Activated CD4-positive, alpha-beta T cell treated with anti-CD3 and anti-CD28 coated beads, Interleukin-10, Interleukin-2, amounts not matched to agents 100 ng/mL and 50 ng/mL, durations not matched to agents 16 hours and 8 hours (primary cell): ENCODE data around the gene GPANK1.

Experiments
- DNase-seq: peaks from one replicate; pipeline ENCODE4 v3.0.0-alpha.2; 2020

Gene GPANK1

DNA sequence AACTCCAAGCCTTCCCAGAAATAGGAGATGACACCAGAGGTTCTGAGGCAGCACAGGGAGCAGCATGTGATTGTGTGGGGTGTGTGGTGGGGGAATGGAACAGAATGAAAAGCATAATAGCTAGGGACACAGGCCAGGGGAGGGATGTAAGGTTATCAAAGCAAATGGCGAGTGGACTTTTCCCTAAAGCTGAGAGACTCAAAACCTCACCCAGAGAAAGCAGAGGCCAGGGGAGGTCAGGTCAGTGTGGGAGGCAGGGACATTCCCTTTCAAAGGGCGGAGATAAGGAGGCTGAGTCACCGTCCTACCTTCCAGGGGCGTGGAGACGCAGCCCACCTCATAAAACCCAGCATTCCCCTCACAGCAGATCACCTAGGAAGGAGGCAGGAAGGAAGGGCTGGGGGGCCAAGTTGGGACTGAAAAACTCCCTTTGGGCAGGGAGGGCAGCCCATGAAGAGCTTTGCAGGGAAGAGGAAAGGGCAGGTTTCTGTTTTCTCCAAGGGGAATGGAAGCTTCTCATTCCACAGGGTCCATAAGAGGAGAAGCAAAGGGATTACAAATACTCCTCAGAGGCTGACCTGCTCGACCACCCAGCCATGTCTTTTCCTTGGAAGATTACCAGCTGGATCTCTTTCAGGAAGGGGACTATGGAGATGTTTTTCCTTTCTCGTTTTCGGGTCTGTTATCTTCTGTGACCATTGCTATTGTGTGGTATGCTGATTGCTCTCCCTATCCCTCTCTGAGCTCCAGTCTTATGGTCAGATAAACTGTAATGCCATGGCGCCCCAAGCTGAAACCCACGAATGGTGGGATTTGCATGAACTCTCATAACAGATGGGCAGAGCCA is 25.7 kb upstream of the GPANK1 start:
- DNase-seq: no peak

DNA sequence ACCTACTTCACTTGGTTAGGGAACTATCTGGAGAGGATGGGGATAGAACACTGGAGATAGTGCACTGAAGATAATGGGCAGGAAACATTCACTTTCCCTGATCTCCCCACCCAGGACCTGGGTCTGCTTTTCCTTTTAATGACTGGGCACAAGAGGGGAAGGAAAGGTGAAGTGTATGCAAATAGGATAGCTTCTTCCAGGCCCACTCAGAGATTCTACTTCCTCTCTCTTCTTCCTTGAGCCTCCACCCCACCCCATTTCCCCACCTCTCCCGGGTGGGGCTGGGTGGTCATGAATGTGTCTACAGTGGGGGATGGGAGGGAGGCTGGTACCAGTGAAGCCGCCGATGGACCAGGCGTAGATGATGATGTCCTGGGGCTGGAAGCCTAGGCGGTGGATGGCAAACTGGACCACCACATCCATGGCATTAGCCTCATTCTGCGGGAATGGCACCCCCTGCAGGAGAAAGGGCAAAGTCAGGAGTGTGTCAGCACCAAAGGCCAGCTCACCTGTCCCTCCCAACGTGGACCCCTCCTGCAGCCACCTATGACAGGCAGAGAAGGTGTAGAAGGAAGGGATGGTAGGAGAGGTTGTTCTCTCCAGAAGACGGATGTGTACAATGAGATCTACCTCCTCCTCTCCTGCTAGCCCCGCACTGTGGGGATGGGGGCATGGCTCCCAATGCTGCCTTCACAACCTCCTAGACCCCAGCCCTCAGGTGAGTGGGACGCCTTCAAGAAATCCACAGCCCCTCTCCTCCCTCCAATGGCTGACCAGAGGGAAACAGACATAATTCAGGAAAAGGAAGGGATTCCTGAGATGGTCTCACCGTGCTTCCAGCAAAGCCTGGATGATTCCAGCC is 24.7 kb upstream of the GPANK1 start:
- no peak for DNase-seq

DNA sequence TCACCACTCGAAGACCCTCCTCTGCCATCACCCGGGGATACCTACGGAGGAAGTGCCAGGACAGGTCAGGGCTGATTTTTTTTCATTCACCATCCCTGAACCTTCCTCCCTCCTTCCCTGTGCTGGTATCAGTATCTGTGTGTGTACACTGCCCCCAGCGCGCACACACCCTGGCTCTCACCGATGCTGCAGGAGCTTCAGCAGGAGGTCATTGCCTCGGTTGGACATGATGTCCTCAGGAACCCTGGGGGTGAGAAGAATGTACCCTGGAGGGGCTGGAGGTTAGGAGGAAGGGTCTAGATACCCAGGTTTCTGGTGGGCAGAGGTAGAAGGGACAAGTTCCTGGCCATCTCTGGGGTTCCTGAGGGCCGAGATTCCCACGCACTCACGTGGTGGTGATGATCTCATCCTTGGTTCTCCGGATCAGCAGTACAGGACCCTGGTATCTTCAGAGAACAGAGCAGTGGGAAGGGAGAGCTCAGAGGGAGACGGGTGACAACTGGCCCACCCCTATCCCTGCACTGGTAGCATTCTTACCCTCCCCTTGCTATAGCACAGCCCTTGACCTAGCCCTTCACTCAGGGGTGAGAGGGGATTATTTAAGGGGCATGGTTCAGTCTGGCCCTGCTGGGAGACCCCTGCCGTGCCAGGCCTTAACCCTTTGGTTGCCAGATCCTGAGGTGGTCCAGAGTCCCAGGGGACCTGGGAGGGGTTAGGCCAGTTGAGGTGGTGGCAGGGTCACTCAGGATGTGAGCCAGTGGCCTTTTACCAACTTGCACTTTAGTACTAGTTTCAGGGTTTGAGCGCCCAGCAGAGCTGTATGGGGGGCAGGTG is 23.3 kb upstream of the GPANK1 start:
- DNase-seq: no peak

DNA sequence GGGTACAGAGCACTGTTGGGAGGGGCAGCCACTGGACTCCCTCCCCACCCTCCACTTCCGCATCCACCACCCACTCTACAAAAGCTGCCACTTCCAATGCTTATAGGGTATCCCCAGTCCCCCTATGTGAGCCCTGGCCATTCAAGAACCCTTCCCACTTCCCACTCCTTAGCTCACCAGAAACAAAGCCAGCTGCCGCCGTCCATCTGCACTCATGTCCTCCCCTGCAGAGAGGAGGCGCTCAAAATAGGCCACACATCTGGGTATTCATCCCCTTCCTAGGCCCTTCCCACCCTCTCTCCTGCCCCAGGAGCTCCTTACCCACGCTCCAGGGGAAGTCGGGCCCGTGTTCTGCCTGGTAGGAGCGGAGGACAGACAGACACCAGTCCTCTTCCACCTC is 22.5 kb upstream of the GPANK1 start:
- no peak for DNase-seq

DNA sequence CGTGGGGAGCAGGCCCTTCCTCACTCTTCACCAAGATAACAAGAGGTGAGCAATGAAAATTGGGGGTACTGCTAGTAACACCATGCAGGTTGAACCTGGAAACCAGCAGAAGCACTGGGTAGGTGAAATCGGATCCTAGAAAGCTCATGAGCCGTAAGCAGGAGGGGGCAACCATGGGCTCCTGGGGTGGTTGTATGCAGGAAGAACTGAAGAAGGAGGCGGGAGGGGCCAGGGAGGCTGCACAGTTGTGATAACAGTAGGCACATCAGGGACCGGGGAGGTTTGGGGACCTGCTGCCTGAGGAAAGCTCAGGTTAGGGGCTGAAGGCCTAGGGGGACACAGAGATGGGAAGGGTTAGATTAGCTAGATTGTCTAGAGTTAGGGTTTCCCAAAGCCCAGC is 21.7 kb upstream of the GPANK1 start:
- no peak for DNase-seq

DNA sequence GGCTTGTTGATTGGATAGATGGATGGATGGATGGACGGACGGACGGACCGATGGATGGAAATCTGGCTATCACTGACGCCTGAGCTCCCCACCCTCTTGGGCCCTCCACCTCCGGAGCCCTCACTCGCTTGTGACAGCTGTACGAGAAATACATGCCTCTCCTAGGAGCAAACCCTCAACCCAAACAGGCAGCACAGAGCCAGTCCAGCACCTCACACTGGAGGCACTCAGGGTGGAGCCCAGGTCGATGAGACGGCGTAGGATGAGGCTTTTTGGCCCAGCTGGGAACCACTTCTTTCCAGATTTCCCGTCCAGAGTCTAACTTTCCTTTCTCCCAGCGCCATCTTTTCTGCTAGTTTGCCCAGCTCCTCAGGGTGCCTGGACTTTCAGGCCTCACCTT is 18.8 kb upstream of the GPANK1 start:
- no peak for DNase-seq

DNA sequence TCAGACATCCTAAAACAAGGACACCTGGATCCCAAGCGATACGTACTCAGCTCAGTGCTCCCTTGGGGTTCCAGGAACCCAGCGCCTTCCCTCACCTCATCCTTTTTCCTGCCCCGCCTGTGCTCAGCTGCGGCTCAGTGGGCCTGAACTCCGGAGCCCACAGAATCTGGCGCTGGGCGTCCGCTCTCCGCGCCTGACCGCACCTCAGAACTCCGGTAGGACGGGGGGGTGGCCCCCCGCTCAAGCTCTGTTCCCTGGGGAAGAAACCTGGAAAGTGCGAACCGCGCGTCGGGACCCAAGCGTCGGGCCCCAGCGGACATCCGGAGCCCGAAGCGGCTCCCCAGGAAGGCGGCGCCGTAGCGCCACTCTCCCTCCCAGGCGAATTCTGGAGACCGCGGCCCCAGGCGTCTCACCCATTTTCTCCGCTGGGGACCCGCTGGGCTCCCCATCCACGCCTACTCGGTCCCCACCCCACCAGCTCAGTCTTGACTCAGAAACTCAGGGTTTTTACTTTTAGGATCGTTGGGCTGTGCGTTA is 16.4 kb upstream of the GPANK1 start:
- peak; percentile 55 for DNase-seq

DNA sequence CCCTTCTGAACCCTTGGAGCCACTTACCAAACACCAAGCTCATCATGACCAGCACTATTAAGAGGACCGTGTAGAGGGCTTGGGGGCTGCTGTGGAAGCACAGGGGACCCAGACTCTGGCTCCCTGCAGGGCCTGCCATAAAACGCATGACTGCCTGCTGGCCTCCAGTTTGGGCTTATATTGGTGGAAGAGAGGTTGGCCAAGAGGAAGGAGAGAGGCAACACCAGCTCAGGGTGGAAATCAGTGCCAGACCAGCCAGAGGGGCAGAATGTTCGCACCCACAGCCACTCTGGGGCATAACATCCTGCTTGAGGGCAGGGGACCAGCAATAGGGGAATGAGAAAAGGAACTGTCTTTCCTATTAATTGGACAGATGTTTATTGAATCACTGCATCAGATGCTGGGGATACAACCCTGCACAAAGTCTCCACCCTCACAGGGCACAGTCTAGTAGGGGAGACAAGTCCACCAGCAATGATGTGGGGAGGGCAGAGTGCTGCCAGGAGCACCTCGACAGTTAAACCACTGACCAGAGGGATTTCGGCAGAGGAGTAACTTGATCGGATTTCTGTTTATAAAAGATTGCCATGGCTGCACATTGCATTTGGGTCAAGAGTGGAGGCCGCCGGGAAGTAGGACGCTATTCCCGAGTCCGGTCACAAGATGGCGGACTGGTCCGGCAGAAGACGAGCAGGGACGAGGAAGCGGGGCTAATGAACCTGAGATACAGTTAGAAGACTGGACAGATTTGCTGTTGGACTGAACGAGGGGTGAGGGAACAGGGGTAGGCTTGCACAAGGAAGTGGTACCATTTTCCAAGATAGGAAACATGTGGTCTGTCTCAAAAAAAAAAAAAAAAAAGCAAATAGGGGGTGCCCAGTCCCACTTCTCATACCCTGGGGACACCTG is 15.7 kb upstream of the GPANK1 start, which contains the start of gene LY6G5C:
LY6G5C (minus strand) TSS at position 842 of the 909 bp plus-strand sequence; CDS start at position 148, 694 bp downstream.
- DNase-seq: peak; percentile 79

DNA sequence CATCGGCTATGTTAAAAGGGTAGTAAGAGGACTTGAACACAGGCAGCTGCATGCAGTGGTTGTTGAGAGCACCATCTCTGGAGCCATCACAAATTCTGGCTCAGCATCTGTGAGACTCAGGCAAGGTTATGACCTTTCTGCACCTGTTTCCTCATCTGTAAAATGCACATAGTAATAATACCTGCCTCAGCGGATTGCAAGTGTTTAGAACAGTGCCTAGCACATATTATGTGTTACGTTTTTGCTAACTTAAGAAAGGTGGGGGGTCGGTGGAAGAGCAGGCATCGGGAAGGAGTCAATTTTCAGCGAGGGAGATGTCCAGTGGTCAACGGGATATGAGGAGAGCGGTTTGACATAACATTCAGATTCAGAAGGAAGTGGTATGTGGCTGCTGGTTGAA is 13.2 kb upstream of the GPANK1 start:
- no peak for DNase-seq

DNA sequence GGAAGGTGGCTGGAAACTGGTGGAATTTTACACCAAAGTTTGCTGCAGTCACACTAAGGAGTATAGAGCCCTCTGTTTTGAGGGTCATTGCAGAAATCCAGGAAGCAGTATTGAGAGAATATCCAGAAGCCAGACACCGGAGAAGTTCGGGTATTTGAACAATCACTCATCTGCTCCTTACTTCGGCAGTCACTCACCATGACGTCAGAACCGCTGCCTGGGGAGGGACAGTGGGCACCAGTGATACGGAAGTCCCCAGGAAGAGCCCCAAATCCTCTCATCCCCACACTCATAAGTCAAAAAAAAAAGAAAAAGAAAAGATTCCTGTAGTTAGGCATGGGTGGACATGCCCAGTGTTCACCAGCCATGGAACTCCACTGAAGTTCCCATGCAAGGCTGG is 12.1 kb upstream of the GPANK1 start:
- no peak for DNase-seq

DNA sequence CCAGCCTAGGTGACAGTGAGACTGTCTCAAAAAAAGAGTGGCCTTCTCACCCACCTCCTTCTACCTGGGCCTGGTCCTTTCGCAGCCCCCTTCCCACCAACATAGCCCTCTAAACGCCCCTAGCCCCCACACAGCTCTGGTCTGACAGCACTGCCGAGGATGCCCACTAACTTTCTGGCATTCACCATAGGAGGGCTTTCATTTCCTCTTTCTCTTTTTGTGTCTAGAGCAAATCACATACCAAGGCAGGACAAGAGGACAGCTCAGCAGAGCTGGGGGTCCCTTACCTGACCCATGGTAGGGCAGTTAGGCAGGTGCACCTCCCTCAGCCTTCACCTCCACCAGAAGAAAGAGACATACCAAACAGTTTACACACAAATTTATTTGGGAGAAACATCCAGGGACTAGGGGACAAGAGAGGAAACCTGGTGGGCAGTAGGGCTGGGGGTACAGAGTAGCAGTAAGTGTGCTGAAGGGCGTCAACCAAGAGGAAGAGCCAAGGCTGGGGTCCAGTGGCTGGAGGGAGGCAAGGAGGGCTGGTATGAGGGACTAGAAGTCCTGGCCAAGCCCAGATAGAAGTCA is 11.6 kb upstream of the GPANK1 start:
- DNase-seq: no peak

DNA sequence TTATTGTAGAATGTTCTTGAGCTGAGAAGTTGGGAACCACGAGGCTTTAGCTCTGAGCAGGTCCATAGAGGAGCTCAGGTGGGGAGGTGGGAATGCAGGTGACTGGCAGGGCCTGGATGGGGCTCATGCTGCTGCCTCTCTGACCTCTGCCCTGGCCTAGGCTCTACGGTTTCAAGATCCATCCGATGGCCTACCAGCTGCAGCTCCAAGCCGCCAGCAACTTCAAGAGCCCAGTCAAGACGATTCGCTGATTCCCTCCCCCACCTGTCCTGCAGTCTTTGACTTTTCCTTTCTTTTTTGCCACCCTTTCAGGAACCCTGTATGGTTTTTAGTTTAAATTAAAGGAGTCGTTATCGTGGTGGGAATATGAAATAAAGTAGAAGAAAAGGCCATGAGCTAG is 4.9 kb upstream of the GPANK1 start, which contains the start of gene LY6G5B:
LY6G5B (plus strand) TSS at position 301 of the 400 bp plus-strand sequence. CDS start 975 bp downstream, outside the sequence.
- no peak for DNase-seq

DNA sequence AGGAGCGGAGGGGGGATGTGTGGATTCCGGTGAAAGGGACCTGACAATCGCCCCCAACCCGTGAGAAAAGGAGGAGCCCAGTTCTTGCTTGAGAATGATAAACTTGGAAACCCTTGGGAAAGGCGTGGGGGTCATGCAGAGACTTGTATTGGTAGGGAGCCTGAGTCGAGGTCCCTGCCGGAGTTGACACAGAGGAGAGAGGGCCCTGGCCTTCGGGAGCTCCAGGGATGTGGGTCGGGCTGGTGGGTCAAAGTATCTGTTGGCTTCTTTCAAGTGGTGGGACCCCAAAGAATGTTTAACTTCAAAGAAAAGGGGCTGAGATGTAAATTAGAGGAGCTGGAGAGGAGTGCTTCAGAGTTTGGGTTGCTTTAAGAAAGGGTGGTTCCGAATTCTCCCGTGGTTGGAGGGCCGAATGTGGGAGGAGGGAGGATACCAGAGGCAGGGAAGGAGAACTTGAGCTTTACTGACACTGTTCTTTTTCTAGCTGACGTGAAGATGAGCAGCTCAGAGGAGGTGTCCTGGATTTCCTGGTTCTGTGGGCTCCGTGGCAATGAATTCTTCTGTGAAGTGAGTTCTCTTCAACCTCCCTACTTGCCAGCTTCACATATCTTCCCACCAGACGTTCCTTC is 1.7 kb upstream of the GPANK1 start:
- DNase-seq: no peak

DNA sequence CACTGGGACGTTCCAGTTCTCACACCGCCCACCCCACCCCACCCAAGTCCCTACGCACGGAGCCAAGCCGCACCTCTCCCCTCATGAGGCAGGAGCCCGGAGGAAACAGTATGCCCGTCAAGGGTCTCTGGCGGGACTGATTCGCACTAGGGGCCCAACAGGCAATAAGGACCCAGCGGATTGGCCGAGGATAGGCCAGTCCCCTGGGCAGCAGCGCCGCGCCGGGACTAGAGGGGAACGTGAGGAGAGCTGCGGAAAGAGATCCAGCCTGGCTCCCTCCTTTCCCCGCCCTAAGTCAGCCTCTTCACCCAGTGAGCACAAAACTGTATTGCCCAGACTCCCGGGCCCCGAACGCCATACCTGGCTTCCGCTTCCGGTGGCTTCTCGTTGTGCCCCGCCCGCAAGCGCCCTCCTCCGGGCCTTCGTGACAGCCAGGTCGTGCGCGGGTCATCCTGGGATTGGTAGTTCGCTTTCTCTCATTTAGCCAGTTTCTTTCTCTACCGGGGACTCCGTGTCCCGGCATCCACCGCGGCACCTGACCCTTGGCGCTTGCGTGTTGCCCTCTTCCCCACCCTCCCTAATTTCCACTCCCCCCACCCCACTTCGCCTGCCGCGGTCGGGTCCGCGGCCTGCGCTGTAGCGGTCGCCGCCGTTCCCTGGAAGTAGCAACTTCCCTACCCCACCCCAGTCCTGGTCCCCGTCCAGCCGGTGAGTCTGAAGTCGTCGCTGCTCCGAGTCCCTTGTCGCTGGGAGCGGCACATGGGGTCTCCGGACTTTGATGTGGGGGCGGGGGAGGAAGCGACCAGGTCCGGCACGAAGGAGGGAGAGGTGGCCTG is 922 bp upstream of the GPANK1 start, which contains the start of gene CSNK2B:
CSNK2B (plus strand) TSS at position 580 of the 836 bp plus-strand sequence. CDS start 752 bp downstream, outside the sequence.
- peak; percentile 99 for DNase-seq

DNA sequence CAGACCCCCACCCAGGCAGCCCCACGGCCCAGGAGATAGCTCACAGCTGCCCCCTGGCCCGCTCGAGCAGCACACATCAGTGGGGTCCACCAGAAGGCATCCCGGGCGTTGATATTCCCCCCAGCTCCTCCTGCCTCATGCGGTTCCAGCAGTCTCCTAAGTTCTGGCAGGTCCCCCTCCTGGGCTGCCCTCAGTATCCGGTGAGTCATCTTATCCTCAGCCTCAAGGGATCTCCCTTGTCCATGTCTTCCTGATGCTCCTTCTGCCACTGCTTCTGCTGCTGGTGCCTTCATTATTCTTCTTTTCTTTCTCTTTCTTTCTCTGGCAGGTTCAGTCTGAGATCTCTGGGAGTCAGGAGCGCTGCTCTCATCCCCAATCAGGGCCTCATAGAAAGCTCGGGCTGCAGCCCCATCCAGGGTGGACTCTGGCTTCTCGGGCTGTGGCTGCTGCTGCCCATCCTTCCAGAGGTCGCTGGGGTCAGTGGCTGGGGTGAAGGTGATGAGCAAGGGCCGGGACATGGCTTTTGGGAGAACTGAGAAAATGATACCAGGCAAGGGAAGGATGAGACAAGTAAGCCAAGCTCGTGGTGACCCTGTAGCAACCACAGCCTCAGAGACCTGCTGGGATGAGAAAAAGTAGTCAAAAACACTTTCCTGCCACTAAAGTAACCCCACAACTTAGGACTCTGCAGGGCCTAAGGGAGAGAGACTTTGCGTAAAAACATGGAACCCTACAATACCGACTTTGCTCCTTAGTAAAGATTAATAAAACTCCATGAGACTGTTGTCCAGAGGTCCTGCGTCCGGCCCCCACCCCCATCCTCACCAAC is 622 bp downstream of the GPANK1 start:
- peak; percentile 22 for DNase-seq

DNA sequence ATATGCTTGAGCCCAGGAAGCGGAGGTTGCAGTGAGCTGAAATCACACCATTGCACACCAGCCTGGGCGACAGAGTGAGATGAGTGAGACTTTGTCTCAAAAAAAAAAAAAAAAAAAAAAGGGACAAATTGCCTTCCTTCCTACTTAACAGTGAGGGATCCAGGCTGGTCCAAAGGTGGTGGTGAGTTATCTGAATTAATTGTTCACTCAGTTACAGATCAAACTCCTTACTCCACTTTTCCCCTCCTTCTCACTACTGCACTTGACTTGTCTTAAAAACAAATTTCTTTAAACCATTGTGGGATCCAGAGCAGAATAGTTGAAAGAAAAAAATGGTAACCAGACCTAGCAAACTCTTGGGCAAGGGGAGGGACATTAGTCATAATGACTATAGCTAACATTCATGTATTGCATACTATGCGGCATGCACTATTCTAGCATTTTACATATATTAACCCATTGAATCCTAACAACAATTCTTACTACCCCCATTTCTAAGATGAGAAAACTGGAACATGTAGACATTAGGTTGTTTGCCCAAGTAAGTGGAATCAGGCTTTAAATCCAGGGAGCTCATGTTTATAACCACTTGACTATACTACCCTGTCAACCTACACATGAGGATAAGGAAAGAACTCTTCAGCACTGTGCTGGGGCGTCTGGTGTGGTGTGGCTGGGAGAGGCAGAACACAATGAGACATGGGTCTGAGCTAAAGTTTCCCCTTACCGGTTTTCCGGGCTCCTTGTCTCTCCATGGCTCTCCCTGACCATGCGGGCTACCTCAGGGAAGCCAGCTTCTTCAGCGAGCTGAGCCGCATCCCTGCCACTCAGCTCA is 1.5 kb downstream of the GPANK1 start:
- DNase-seq: no peak

DNA sequence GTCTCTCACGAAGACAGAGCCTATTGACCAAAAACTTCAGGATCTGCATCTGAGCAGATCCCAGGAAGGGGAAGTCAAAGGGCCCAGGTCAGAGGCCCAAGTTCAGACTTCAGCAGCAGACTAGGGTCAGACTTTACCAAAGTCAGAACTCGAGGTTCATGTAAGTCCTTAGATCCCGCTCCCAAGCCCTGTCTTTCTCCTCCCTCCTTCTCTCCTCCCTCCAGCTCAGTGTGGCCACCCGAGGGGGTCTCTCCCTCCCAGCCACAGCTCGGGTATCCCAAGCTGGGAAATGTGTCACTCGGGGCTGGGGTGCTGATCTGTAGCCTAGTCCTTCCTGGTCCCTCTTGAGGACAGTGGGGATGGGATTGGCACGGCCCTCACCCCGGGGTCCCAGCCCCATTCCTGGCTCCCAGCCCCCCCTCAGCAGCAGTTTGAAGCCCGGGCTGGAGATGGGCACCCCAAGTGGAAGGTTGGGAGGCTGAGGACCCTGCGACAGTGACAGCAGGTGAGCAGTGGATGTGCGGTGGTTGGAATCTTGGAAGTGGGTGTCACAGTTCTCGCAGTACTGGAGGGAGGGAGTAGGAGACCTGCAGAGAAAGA is 2.6 kb downstream of the GPANK1 start:
- no peak for DNase-seq
